DND-41 (cell line): ENCODE measurements around the gene ARFGEF3.

Experiments
- ATAC-seq: fragments of 200-7000 bp; cut with Tn5 transposase; 3 replicates; pipeline ENCODE4 v1.9.1; 2021; ENCODE audit warnings: low read depth; ENCODE audit not compliant: insufficient read depth
- DNase-seq: peaks from one replicate; pipeline ENCODE4 v3.0.0-alpha.2; 2020
- H2AFZ ChIP-seq: 2 replicates; pipeline ENCODE4 v1.6.0; 2012; ENCODE audit warnings: low read depth, low read length
- H3K27ac ChIP-seq: 2 replicates; pipeline ENCODE4 v1.5.1; 2012; ENCODE audit warnings: low read length, inconsistent platforms
- H3K27me3 ChIP-seq: fragments of 200-600 bp; sonication (generic); 2 replicates; pipeline ENCODE4 v1.6.0; 2012; ENCODE audit warnings: low read length, mild to moderate bottlenecking, inconsistent platforms; ENCODE audit not compliant: insufficient read depth, poor library complexity
- H3K36me3 ChIP-seq: 2 replicates; pipeline ENCODE4 v1.5.1; 2012; ENCODE audit warnings: low read length, inconsistent platforms; ENCODE audit not compliant: insufficient read depth
- H3K4me1 ChIP-seq: 2 replicates; pipeline ENCODE4 v1.5.1; 2012; ENCODE audit warnings: mild to moderate bottlenecking, low read length; ENCODE audit not compliant: insufficient read depth
- H3K4me2 ChIP-seq: 2 replicates; pipeline ENCODE4 v1.6.0; 2012; ENCODE audit warnings: mild to moderate bottlenecking, moderate library complexity, low read length, inconsistent platforms; ENCODE audit not compliant: insufficient read depth
- H3K4me3 ChIP-seq, 2 experiments: fragments of 200-600 bp in 1 of 2; shearing (Covaris generic) in 1 of 2; 2 replicates each; pipeline ENCODE4 v1.5.1; 2012 to 2016; ENCODE audit warnings: inconsistent platforms in 2 of 2, low read length in 2 of 2, mild to moderate bottlenecking in 2 of 2, low read depth in 1 of 2, moderate library complexity in 1 of 2
- H3K79me2 ChIP-seq: 2 replicates; pipeline ENCODE4 v1.6.0; 2012; ENCODE audit warnings: low read length, inconsistent platforms; ENCODE audit not compliant: insufficient read depth
- H3K9ac ChIP-seq: 2 replicates; pipeline ENCODE4 v1.6.0; 2012; ENCODE audit warnings: low read depth, mild to moderate bottlenecking, inconsistent platforms, low read length, moderate library complexity
- H3K9me3 ChIP-seq: 2 replicates; pipeline ENCODE4 v1.5.1; 2012; ENCODE audit warnings: low read length, moderate library complexity, mild to moderate bottlenecking, inconsistent platforms; ENCODE audit not compliant: insufficient read depth, severe bottlenecking
- H4K20me1 ChIP-seq: 2 replicates; pipeline ENCODE4 v1.6.0; 2012; ENCODE audit warnings: low read length; ENCODE audit not compliant: insufficient read depth
- EZH2 ChIP-seq: IDR thresholded peaks from 3 replicates; pipeline ENCODE4 v1.6.1; 2012; ENCODE audit warnings: borderline replicate concordance, low read depth, mild to moderate bottlenecking, moderate library complexity, low read length, inconsistent platforms; ENCODE audit not compliant: severe bottlenecking
- TF ChIP-seq, protein P1 (sequence below): IDR thresholded peaks from 2 replicates; pipeline ENCODE4 v1.5.1; 2012; ENCODE audit warnings: borderline replicate concordance, low read length, moderate library complexity, mild to moderate bottlenecking; ENCODE audit not compliant: poor library complexity, severe bottlenecking; ENCODE audit errors: extremely low read depth

ARFGEF3 gene

DNA sequence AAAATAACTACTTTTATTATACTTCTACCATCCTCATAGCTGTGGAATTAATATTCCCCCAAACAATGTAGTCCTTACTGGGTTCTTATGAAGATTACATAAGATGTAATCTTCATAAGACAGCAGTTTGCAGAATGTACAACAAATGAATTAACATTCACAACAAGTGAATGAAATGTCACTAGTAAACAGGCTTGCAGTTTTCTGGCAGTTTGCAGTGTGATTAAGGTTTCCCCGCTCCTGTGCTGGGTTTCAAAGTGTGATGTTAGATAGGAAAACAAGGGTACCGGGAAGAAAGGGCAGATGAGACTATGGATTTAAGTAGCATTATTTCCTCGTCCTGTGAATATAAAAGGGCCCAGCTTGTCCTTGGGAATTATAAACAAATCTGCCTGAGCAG lies 22.5 kb downstream of the ARFGEF3 start:
- Histone ChIP-seq H3K79me2 (no peaks in the 10 kb centered on the region), H3K9ac (no peak overlapping the region), H3K9me3 (no peaks in the 10 kb centered on the region), H3K4me1 (no peaks in the 10 kb centered on the region), H3K27ac (no peak overlapping the region), H3K36me3 (no peaks in the 10 kb centered on the region), H4K20me1 (no peaks in the 10 kb centered on the region), H2AFZ (no peak overlapping the region), H3K4me2 (no peak overlapping the region), H3K4me3 (no peak overlapping the region), H3K27me3 (peaks cover 7% of the 10 kb centered on the region)
- TF ChIP-seq, protein P1, sequence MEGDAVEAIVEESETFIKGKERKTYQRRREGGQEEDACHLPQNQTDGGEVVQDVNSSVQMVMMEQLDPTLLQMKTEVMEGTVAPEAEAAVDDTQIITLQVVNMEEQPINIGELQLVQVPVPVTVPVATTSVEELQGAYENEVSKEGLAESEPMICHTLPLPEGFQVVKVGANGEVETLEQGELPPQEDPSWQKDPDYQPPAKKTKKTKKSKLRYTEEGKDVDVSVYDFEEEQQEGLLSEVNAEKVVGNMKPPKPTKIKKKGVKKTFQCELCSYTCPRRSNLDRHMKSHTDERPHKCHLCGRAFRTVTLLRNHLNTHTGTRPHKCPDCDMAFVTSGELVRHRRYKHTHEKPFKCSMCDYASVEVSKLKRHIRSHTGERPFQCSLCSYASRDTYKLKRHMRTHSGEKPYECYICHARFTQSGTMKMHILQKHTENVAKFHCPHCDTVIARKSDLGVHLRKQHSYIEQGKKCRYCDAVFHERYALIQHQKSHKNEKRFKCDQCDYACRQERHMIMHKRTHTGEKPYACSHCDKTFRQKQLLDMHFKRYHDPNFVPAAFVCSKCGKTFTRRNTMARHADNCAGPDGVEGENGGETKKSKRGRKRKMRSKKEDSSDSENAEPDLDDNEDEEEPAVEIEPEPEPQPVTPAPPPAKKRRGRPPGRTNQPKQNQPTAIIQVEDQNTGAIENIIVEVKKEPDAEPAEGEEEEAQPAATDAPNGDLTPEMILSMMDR, result no peak
- TF ChIP-seq EZH2, result no peak
- ATAC-seq (no peak), DNase-seq (no peak)

DNA sequence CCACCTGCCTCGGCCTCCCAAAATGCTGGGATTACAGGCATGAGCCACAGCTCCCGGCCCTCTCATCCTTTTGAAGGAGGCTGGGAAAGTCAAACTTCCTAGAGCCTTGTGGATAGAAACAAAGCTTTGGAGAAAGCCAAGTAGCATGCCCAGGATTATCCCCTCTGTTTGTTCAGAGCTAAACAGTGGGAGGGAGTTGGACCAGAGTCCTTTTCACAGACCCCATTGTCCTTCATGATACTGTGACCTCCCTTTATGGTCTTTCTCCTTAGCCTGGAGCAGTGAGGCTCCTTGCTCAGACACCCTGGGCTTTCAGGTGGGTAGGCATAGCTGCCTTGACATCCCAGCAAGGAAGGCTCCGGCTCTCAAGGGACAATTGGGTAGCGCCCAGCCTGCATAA lies 25.4 kb downstream of the ARFGEF3 start:
- Histone ChIP-seq H4K20me1 (no peaks in the 10 kb centered on the region), H3K79me2 (no peaks in the 10 kb centered on the region), H3K4me1 (no peaks in the 10 kb centered on the region), H3K36me3 (no peaks in the 10 kb centered on the region), H3K9ac (no peak overlapping the region), H3K9me3 (no peaks in the 10 kb centered on the region), H3K27me3 (peaks cover 7% of the 10 kb centered on the region), H3K4me2 (no peak overlapping the region), H2AFZ (no peak overlapping the region), H3K27ac (no peak overlapping the region), H3K4me3 (no peak overlapping the region)
- ATAC-seq, result no peak
- TF ChIP-seq, protein P1, result no peak
- no peak for TF ChIP-seq EZH2
- DNase-seq, result no peak

DNA sequence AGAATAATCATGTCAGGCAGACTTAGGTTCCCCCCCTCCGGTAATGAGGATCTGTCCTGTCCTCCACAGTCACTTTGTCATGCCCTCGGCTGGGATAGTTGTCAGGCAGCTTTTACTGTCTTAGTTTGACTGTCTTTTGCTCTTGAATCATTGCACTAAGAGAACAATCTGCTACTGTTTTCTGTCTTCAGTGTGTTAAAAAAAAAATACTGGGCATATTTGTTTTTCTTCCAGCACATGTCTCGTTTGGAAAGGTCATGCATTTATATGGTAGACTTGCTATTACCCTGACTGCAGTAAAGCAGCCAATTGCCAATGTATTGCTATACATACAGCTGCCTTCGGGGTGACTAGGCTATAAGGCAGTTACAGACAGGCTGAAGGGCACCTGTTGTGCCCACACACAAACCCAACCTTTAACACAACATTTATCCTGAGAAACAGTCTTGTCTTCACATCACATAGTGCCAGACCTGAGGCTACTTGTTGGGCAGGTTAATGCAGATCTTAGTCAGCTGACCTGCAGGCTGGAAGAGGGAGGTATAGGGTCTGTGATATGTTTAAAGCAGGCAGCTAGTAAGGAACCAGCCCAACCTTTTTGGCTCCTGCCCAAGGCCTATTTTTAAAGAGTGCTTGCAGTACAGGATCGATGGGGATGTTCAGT lies 26.7 kb downstream of the ARFGEF3 start:
- Histone ChIP-seq H3K27me3 (peaks cover 7% of the 10 kb centered on the region), H3K36me3 (no peaks in the 10 kb centered on the region), H4K20me1 (no peaks in the 10 kb centered on the region), H3K4me2 (no peak overlapping the region), H3K4me3 (no peak overlapping the region), H2AFZ (no peak overlapping the region), H3K9ac (no peak overlapping the region), H3K79me2 (no peaks in the 10 kb centered on the region), H3K27ac (no peak overlapping the region), H3K4me1 (no peaks in the 10 kb centered on the region), H3K9me3 (no peaks in the 10 kb centered on the region)
- DNase-seq (no peak), ATAC-seq (no peak)
- TF ChIP-seq EZH2, result no peak
- TF ChIP-seq, protein P1, result no peak
